Heart left ventricle (tissue), 16 donors: ENCODE data around the gene PLA2G4D. TPM values are rescaled to one million over a fixed set of nuclear protein-coding genes. Genes with fewer than 3 reads are reported as not detected.

Source experiments
- ATAC-seq, 4 donors: fragments of 200-7000 bp; cut with Tn5 transposase; one replicate each; pipeline ENCODE4 v1.9.1; 2020 to 2022; ENCODE audit warnings: moderate library complexity in 4 of 4, mild to moderate bottlenecking in 3 of 4, moderate number of reproducible peaks in 1 of 4
- DNase-seq, 5 donors: peaks; one replicate each; pipeline ENCODE4 v3.0.0-alpha.2; 2020
- H3K27ac ChIP-seq, 12 donors: fragments of 200-600 bp; sonication (generic) in 4 of 12; one replicate each; pipeline versions ENCODE4 v1.5.0 to v1.8.0; 2016 to 2022; ENCODE audit warnings: mild to moderate bottlenecking in 2 of 12
- H3K27me3 ChIP-seq, 9 donors: fragments of 200-600 bp; sonication (generic) in 2 of 9; one replicate each; pipeline versions ENCODE4 v1.5.1 to v1.8.0; 2016 to 2022; ENCODE audit warnings: mild to moderate bottlenecking in 3 of 9
- H3K36me3 ChIP-seq, 9 donors: fragments of 200-600 bp; sonication (generic) in 2 of 9; one replicate each; pipeline versions ENCODE4 v1.5.0 to v1.8.0; 2018 to 2022; ENCODE audit warnings: mild to moderate bottlenecking in 2 of 9
- H3K4me1 ChIP-seq, 12 donors: fragments of 200-600 bp; sonication (generic) in 4 of 12; one replicate each; pipeline versions ENCODE4 v1.5.0 to v1.8.0; 2016 to 2022; ENCODE audit warnings: mild to moderate bottlenecking in 3 of 12
- H3K4me3 ChIP-seq, 12 donors: fragments of 200-600 bp; sonication (generic) in 4 of 12; one replicate each; pipeline versions ENCODE4 v1.5.0 to v1.8.0; 2017 to 2022; ENCODE audit warnings: mild to moderate bottlenecking in 9 of 12, moderate library complexity in 4 of 12
- H3K9me3 ChIP-seq, 12 donors: fragments of 200-600 bp; sonication (generic) in 4 of 12; one replicate each; pipeline versions ENCODE4 v1.5.0 to v1.8.0; 2016 to 2022; ENCODE audit warnings: mild to moderate bottlenecking in 1 of 12
- CTCF ChIP-seq, 12 donors: fragments of 200-600 bp; sonication (generic) in 4 of 12; IDR thresholded peaks; one replicate each; pipeline versions ENCODE4 v1.5.0 to v1.8.0; 2018 to 2022; ENCODE audit warnings: antibody characterized with exemption in 12 of 12, mild to moderate bottlenecking in 5 of 12
- POLR2A ChIP-seq, 2 donors: fragments of 450-650 bp; IDR thresholded peaks; one replicate each; pipeline ENCODE4 v1.6.1; 2017; ENCODE audit warnings: antibody characterized with exemption in 2 of 2, mild to moderate bottlenecking in 2 of 2, moderate library complexity in 2 of 2
- WGBS, 4 donors: extraction: QIAGEN DNeasy Blood & Tissue Kit in 2 of 4; methylation state at CpG; one replicate each; pipeline versions ENCODE4 v1.1.5 to v1.1.7; 2013 to 2018; 5-methylcytosine and 5-hydroxymethylcytosine counted together
- intact Hi-C, 10 donors: fragments of 100-400 bp; cut with DNase I; formaldehyde crosslinking; loops; one replicate each; pipeline versions ENCODE4 v1.11.1 to v1.14.2; 2022
- polyA plus RNA-seq, 2 donors: library from polyadenylated mRNA; stranded (reverse); fragments of 200-250 nt; gene quantifications; one replicate each; pipeline ENCODE4 v1.2.3, GENCODE V29; 2013
- total RNA-seq, 9 donors: library from RNA; depleted of rRNA in 2 of 9; stranded (reverse); fragments of >200 nt in 2 of 9; fragmentation: NEBNext Ultra II Directional in 3 of 9; extraction: Animal tissue kit (Norgen Biotek cat#: 25700) in 3 of 9; gene quantifications; one replicate each; pipeline versions ENCODE4 v1.1.0 to v1.2.4, GENCODE V29; 2016 to 2023
- donor health status: ischemic (EF 13 %, LVEDD 7.1; RV severe dilation, severe dysfunction).
- donor health status: healthy with polysubstance abuse.
- donor health status: DM: no; HTN: yes; CAD: no.
- donor health status: DM: no; HTN: no; CAD: no.
- donor health status: ischemic (EF 25% LVEDD 6.9; RV normal size, moderate dysfunction).
- donor health status: ischemic (EF 25% LVEDD 5.7; RV mildly dilated, moderate dysfunction).
- donor health status: healthy.
- donor health status: DM: yes; HTN: yes; CAD: no.
- donor health status: ischemic (EF 35%, LVEDD 5.7; RV mildly dilated, moderate dysfunction).
- donor health status: nonischemic (EF 11% LVEDD 7.7; RV severe dilation, severe dysfunction).
- donor health status: DM: yes; HTN: yes; CAD: no.
- donor health status: PGD.
- donor health status: ischemic (EF 29% LVEDD 5.4; RV normal size, mild dysfunction).
- donor health status: nonischemic (EF 23%, LVEDD 6.1; RV moderate dilation, normal function).

PLA2G4D gene
- total and polyA plus RNA-seq, 11 donors = not detected

GRCh38 chr15:42035435-42035761 is 59.0 kb downstream of the PLA2G4D start:
- Histone ChIP-seq H3K27ac (no peak overlapping the region), H3K9me3 (no peaks in the 10 kb centered on the region), H3K4me3 (no peak overlapping the region), H3K27me3 (no peaks in the 10 kb centered on the region), H3K4me1 (peaks cover 0 to 10% (median 0%) of the 10 kb centered on the region in 12 donors), H3K36me3 (no peaks in the 10 kb centered on the region)
- WGBS, 4 donors = 43 to 60% (median 55%) methylated on average over 3 of the region's 3 CpGs
- DNase-seq (no peak), ATAC-seq (no peak)
- TF ChIP-seq CTCF (IDR thresholded peaks at IDR 0.05) (no peak), POLR2A (IDR thresholded peaks at IDR 0.05) (no peak)
- intact Hi-C loops = no loop called here

GRCh38 chr15:42034628-42035434 is 59.5 kb downstream of the PLA2G4D start:
- H3K27ac ChIP-seq = no peak overlapping the region
- no peaks in the 10 kb centered on the region for H3K36me3 ChIP-seq
- no peak for ATAC-seq
- DNase-seq = no peak
- 72 to 81% (median 78%) methylated on average over 8 of the region's 8 CpGs for WGBS, 4 donors
- no peaks in the 10 kb centered on the region for H3K9me3 ChIP-seq
- TF ChIP-seq POLR2A (IDR thresholded peaks at IDR 0.05) = no peak
- TF ChIP-seq CTCF (IDR thresholded peaks at IDR 0.05) = no peak
- peaks cover 0 to 10% (median 0%) of the 10 kb centered on the region in 12 donors for H3K4me1 ChIP-seq
- no peak overlapping the region for H3K4me3 ChIP-seq
- intact Hi-C loops = no loop called here
- no peaks in the 10 kb centered on the region for H3K27me3 ChIP-seq

GRCh38 chr15:42033214-42033873 is 61.0 kb downstream of the PLA2G4D start:
- WGBS, 4 donors = 88 to 93% (median 91%) methylated on average over 3 of the region's 3 CpGs
- Histone ChIP-seq H3K9me3 (no peaks in the 10 kb centered on the region), H3K27me3 (no peaks in the 10 kb centered on the region), H3K4me3 (no peak overlapping the region), H3K27ac (no peak overlapping the region), H3K4me1 (peaks cover 0 to 10% (median 0%) of the 10 kb centered on the region in 12 donors), H3K36me3 (no peaks in the 10 kb centered on the region)
- intact Hi-C loops = no loop called here
- TF ChIP-seq POLR2A (IDR thresholded peaks at IDR 0.05) (no peak), CTCF (IDR thresholded peaks at IDR 0.05) (no peak)
- DNase-seq (no peak), ATAC-seq (peak in 1 of 4 donors; percentile 9)

- ATAC-seq (peak in 3 of 4 donors; percentile 22 to 34 (median 29)), DNase-seq (no peak)
- TF ChIP-seq POLR2A (IDR thresholded peaks at IDR 0.05) = no peak
- no peak for TF ChIP-seq CTCF (IDR thresholded peaks at IDR 0.05)
- Histone ChIP-seq H3K27me3 (no peaks in the 10 kb centered on the region), H3K4me1 (peaks cover 0 to 10% (median 0%) of the 10 kb centered on the region in 12 donors), H3K27ac (peak overlapping the region in 2 of 12 donors; percentile 20 to 29), H3K9me3 (no peaks in the 10 kb centered on the region), H3K36me3 (no peaks in the 10 kb centered on the region), H3K4me3 (no peak overlapping the region)
- 79 to 84% (median 83%) methylated on average over 8 to 9 of the region's 9 CpGs for WGBS, 4 donors
- intact Hi-C loops = no loop called here
Observed at GRCh38 chr15:42032376-42033213, 61.8 kb downstream of the PLA2G4D start.
